K562 (cell line): Measurements from ENCODE around the gene IGSF21. TPM values are rescaled to one million over a fixed set of nuclear protein-coding genes. Genes with fewer than 3 reads are reported as not detected.

Source experiments
- ETV5 ChIP-seq: sonication (generic); formaldehyde crosslinking; IDR thresholded peaks from 2 replicates; pipeline ENCODE4 v1.4.0; 2020; ENCODE audit warnings: low read depth, mild to moderate bottlenecking, missing genetic modification reagents
- HMG20B ChIP-seq: fragments of 250-450 bp; sonication (Bioruptor Pico); IDR thresholded peaks from 2 replicates; pipeline ENCODE4 v1.5.0; 2021; ENCODE audit warnings: mild to moderate bottlenecking
- JUNB ChIP-seq: fragments of 450-650 bp; formaldehyde crosslinking; conservative IDR thresholded peaks from 2 replicates; pipeline ENCODE4 v1.4.0; 2020; ENCODE audit warnings: mild to moderate bottlenecking
- MTA3 ChIP-seq: fragments of 450-650 bp; formaldehyde crosslinking; IDR thresholded peaks from 2 replicates; pipeline ENCODE4 v1.6.1; 2017; ENCODE audit warnings: mild to moderate bottlenecking, borderline replicate concordance
- NCOA4 ChIP-seq: fragments of 450-650 bp; IDR thresholded peaks from 2 replicates; pipeline ENCODE4 v1.6.1; 2018; ENCODE audit warnings: mild to moderate bottlenecking; ENCODE audit not compliant: partially characterized antibody
- PPARD ChIP-seq: fragments of 250-450 bp; sonication (Bioruptor Pico); IDR thresholded peaks from 2 replicates; pipeline ENCODE4 v1.8.0; 2022; ENCODE audit warnings: inconsistent platforms, mild to moderate bottlenecking, moderate library complexity
- RHOXF2B ChIP-seq: fragments of 250-450 bp; sonication (Bioruptor Pico); conservative IDR thresholded peaks from 2 replicates; pipeline ENCODE4 v1.5.1; 2021
- SREBF2 ChIP-seq: sonication (generic); formaldehyde crosslinking; IDR thresholded peaks from 2 replicates; pipeline ENCODE4 v1.4.0; 2020; ENCODE audit warnings: mild to moderate bottlenecking, missing genetic modification reagents
- ZC3H11A ChIP-seq: IDR thresholded peaks from 2 replicates; pipeline ENCODE4 v1.6.1; 2012; ENCODE audit warnings: low read depth, low read length, improper control_type of control experiment
- ZKSCAN8 ChIP-seq: fragments of 200-800 bp; sonication (Bioruptor generic); IDR thresholded peaks from 2 replicates; pipeline ENCODE4 v1.6.1; 2016; ENCODE audit warnings: missing genetic modification characterization, missing compliant biosample characterization
- ZNF184 ChIP-seq: sonication (generic); formaldehyde crosslinking; IDR thresholded peaks from 2 replicates; pipeline ENCODE4 v1.5.0; 2020; ENCODE audit warnings: missing genetic modification reagents
- ZNF583 ChIP-seq: fragments of 250-450 bp; sonication (Bioruptor Pico); IDR thresholded peaks from 2 replicates; pipeline ENCODE4 v1.4.0; 2020
- polyA plus RNA-seq, 8 experiments: library from polyadenylated mRNA; depleted of rRNA in 4 of 8; stranded (reverse) in 5 of 8; unstranded in 3 of 8; fragments of >200 nt; fragmentation: Nextera tagmentation in 2 of 8; fragmentation: Illumina TruSeq in 1 of 8; extraction: Ambion mirVana in 2 of 8; extraction: Trizol in 1 of 8; gene quantifications; 2 replicates each; pipeline versions ENCODE4 v1.2.1 to v1.2.3, GENCODE V29; 2011 to 2014; ENCODE audit warnings: inconsistent platforms in 1 of 8, missing spikeins in 1 of 8
- total RNA-seq, 7 experiments: library from RNA; depleted of rRNA in 6 of 7; stranded (reverse); fragments of >200 nt in 6 of 7; fragmentation: Illumina TruSeq in 2 of 7; extraction: Trizol in 2 of 7; gene quantifications; 2 replicates each; pipeline versions ENCODE4 v1.2.1 to v1.2.3, GENCODE V29; 2011 to 2021; ENCODE audit warnings: low replicate concordance in 1 of 7
- TF ChIP-seq, protein P1 (sequence below): fragments of 250-450 bp; sonication (Bioruptor Pico); IDR thresholded peaks from 2 replicates; pipeline ENCODE4 v1.4.0; 2020; ENCODE audit warnings: mild to moderate bottlenecking, moderate library complexity, borderline replicate concordance
- TF ChIP-seq, protein P2 (sequence below), 2 experiments: fragments of 250-450 bp in 1 of 2; fragments of 450-650 bp in 1 of 2; sonication (Bioruptor Pico) in 1 of 2; IDR thresholded peaks; 2 replicates each; pipeline versions ENCODE4 v1.6.1 to v1.8.0; 2016 to 2021; ENCODE audit warnings: mild to moderate bottlenecking in 2 of 2, moderate library complexity in 2 of 2, missing compliant biosample characterization in 1 of 2, missing genetic modification characterization in 1 of 2
- TF ChIP-seq, protein P3 (sequence below): fragments of 250-450 bp; sonication (Bioruptor Pico); IDR thresholded peaks from 2 replicates; pipeline ENCODE4 v1.4.0; 2020
- TF ChIP-seq, protein P4 (sequence below): fragments of 250-450 bp; sonication (Bioruptor Pico); IDR thresholded peaks from 2 replicates; pipeline ENCODE4 v1.8.0; 2022; ENCODE audit warnings: inconsistent platforms, mild to moderate bottlenecking, moderate library complexity, borderline replicate concordance
- TF ChIP-seq, protein P5 (sequence below): fragments of 450-650 bp; formaldehyde crosslinking; IDR thresholded peaks from 2 replicates; pipeline ENCODE4 v1.4.0; 2020; ENCODE audit warnings: mild to moderate bottlenecking, moderate library complexity
- TF ChIP-seq, protein P6 (sequence below): fragments of 450-650 bp; IDR thresholded peaks from 2 replicates; pipeline ENCODE4 v1.6.1; 2017; ENCODE audit warnings: mild to moderate bottlenecking, moderate library complexity

The IGSF21 gene
- total and polyA plus RNA-seq, 9 of the 15 experiments (the other 6 are each of a cell fraction or from before 2014, with no cell fraction given): not detected

DNA sequence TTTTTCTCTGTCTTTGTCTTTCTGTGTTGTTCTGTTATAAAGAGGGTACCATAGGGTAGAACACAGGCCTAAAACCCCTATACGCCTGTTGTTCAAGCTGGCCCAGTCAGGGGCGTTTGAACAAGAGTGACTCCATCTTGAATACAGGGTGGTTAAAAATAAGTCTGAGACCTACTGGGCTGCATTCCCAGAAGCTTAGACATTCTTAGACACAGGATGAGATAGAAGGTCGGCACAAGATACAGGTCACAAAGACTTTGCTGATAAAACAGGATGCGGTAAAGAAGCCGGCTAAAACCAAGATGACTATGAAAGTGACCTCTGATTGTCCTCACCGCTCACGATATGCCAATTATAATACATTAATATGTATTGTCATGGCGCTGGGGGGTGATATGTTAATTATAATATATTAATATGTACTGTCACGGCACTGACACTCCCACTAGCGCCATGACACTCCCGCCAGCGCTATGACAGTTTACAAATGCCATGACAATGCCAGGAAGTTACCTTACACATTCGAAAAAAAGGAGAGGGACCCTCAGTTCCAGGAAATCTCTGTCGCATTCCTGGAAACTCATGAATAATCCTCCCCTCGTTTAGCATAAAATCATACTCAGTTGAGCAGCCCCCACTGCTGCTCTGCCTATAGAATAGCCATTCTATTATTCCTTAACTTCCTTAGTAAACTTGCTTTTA, 314.6 kb downstream of the IGSF21 start (continued):
- TF ChIP-seq JUNB (peak; percentile 95), ZKSCAN8 (peak; percentile 99), ETV5 (CRISPR knock-in tag) (0 out of 2 replicates have a peak, but pooled peaks have one; percentile 19), ZNF583 (CRISPR knock-in tag) (peak; percentile 100), ZNF184 (CRISPR knock-in tag) (no peak), SREBF2 (CRISPR knock-in tag) (no peak), PPARD (CRISPR knock-in tag) (peak; percentile 96), HMG20B (CRISPR knock-in tag) (peak; percentile 98), NCOA4 (no peak), RHOXF2B (peak; percentile 99), ZC3H11A (no peak), MTA3 (no peak)
- TF ChIP-seq, protein P1, sequence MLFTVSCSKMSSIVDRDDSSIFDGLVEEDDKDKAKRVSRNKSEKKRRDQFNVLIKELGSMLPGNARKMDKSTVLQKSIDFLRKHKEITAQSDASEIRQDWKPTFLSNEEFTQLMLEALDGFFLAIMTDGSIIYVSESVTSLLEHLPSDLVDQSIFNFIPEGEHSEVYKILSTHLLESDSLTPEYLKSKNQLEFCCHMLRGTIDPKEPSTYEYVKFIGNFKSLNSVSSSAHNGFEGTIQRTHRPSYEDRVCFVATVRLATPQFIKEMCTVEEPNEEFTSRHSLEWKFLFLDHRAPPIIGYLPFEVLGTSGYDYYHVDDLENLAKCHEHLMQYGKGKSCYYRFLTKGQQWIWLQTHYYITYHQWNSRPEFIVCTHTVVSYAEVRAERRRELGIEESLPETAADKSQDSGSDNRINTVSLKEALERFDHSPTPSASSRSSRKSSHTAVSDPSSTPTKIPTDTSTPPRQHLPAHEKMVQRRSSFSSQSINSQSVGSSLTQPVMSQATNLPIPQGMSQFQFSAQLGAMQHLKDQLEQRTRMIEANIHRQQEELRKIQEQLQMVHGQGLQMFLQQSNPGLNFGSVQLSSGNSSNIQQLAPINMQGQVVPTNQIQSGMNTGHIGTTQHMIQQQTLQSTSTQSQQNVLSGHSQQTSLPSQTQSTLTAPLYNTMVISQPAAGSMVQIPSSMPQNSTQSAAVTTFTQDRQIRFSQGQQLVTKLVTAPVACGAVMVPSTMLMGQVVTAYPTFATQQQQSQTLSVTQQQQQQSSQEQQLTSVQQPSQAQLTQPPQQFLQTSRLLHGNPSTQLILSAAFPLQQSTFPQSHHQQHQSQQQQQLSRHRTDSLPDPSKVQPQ (CRISPR knock-in tag): peak; percentile 99
- TF ChIP-seq, protein P2, sequence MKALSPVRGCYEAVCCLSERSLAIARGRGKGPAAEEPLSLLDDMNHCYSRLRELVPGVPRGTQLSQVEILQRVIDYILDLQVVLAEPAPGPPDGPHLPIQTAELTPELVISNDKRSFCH (CRISPR knock-in tag; IDR thresholded peaks at IDR 0.05): peak; percentile 93
- TF ChIP-seq, protein P2 (tag; IDR thresholded peaks at IDR 0.05): peak; percentile 99
- TF ChIP-seq, protein P3, sequence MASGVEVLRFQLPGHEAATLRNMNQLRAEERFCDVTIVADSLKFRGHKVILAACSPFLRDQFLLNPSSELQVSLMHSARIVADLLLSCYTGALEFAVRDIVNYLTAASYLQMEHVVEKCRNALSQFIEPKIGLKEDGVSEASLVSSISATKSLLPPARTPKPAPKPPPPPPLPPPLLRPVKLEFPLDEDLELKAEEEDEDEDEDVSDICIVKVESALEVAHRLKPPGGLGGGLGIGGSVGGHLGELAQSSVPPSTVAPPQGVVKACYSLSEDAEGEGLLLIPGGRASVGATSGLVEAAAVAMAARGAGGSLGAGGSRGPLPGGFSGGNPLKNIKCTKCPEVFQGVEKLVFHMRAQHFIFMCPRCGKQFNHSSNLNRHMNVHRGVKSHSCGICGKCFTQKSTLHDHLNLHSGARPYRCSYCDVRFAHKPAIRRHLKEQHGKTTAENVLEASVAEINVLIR: peak; percentile 98
- TF ChIP-seq, protein P4, sequence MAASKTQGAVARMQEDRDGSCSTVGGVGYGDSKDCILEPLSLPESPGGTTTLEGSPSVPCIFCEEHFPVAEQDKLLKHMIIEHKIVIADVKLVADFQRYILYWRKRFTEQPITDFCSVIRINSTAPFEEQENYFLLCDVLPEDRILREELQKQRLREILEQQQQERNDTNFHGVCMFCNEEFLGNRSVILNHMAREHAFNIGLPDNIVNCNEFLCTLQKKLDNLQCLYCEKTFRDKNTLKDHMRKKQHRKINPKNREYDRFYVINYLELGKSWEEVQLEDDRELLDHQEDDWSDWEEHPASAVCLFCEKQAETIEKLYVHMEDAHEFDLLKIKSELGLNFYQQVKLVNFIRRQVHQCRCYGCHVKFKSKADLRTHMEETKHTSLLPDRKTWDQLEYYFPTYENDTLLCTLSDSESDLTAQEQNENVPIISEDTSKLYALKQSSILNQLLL: no peak
- TF ChIP-seq, protein P5, sequence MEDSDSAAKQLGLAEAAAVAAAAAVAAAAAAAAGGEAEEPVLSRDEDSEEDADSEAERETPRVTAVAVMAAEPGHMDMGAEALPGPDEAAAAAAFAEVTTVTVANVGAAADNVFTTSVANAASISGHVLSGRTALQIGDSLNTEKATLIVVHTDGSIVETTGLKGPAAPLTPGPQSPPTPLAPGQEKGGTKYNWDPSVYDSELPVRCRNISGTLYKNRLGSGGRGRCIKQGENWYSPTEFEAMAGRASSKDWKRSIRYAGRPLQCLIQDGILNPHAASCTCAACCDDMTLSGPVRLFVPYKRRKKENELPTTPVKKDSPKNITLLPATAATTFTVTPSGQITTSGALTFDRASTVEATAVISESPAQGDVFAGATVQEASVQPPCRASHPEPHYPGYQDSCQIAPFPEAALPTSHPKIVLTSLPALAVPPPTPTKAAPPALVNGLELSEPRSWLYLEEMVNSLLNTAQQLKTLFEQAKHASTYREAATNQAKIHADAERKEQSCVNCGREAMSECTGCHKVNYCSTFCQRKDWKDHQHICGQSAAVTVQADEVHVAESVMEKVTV (CRISPR knock-in tag): peak; percentile 100
- TF ChIP-seq, protein P6, sequence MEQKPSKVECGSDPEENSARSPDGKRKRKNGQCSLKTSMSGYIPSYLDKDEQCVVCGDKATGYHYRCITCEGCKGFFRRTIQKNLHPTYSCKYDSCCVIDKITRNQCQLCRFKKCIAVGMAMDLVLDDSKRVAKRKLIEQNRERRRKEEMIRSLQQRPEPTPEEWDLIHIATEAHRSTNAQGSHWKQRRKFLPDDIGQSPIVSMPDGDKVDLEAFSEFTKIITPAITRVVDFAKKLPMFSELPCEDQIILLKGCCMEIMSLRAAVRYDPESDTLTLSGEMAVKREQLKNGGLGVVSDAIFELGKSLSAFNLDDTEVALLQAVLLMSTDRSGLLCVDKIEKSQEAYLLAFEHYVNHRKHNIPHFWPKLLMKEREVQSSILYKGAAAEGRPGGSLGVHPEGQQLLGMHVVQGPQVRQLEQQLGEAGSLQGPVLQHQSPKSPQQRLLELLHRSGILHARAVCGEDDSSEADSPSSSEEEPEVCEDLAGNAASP: no peak
